ENCODE measurements around the gene RNF41.
A peak's percentile ranks its signal among the peaks of the same experiment; 100 is the strongest.

Gene RNF41

GRCh38 chr12:56163533-56164344, 58.0 kb downstream of the RNF41 start:
- TF ChIP-seq CTCF (IDR thresholded peaks at IDR 0.05; ENCODE audit: insufficient read depth, low read depth, low read length, missing control alignments): no peak
- no peak for DNase-seq (ENCODE audit: low read depth)
- no peak overlapping the region for H3K4me3 ChIP-seq (ENCODE audit: low read length)

- no peak for DNase-seq (ENCODE audit: low read depth)
- no peak overlapping the region for H3K4me3 ChIP-seq (ENCODE audit: low read length)
- no peak for TF ChIP-seq CTCF (IDR thresholded peaks at IDR 0.05; ENCODE audit: insufficient read depth, low read depth, low read length, missing control alignments)
These were observed 59.0 kb downstream of the RNF41 start for GRCh38 chr12:56162468-56163290.

GRCh38 chr12:56161690-56162351, 59.9 kb downstream of the RNF41 start:
- TF ChIP-seq CTCF (IDR thresholded peaks at IDR 0.05; ENCODE audit: insufficient read depth, low read depth, low read length, missing control alignments): no peak
- H3K4me3 ChIP-seq (ENCODE audit: low read length): no peak overlapping the region
- no peak for DNase-seq (ENCODE audit: low read depth)

- TF ChIP-seq CTCF (IDR thresholded peaks at IDR 0.05; ENCODE audit: insufficient read depth, low read depth, low read length, missing control alignments): no peak
- H3K4me3 ChIP-seq (ENCODE audit: low read length): peak overlapping the region; percentile 100
These were observed 60.6 kb downstream of the RNF41 start for GRCh38 chr12:56160894-56161689.

GRCh38 chr12:56160193-56160763, 61.4 kb downstream of the RNF41 start:
- peak; percentile 15 for TF ChIP-seq CTCF (IDR thresholded peaks at IDR 0.05; ENCODE audit: insufficient read depth, low read depth, low read length, missing control alignments)
- H3K4me3 ChIP-seq (ENCODE audit: low read length): peak overlapping the region; percentile 100
- DNase-seq (ENCODE audit: low read depth): peak; percentile 55

More at GRCh38 chr12:56160894-56161689, 60.6 kb downstream of the RNF41 start:
- no peak for DNase-seq (ENCODE audit: low read depth)
